T47D (cell line): Measurements from ENCODE around the gene TOR1AIP2.
"Not testable (repeated sequence)": the region's sequence is repeated elsewhere in the genome, so short reads cannot be mapped to it uniquely, and the experiment has no call there.

Experiments
- DNase-seq, 2 experiments: peaks; one replicate each; pipeline versions ENCODE4 v3.0.0 to v3.0.0-alpha.2; 2011 to 2012; ENCODE audit warnings: low read depth in 1 of 2, low spot score in 1 of 2
- JUND ChIP-seq: IDR thresholded peaks from 2 replicates; pipeline ENCODE4 v1.6.1; 2012; ENCODE audit warnings: low read depth
- in situ Hi-C: cut with HindIII; loops from 2 replicates; pipeline ENCODE4 v1.10.0; 2016; ENCODE audit warnings: low sequenced_read_pairs, low pct_unique_long_range_greater_than_20kb

TOR1AIP2 gene

DNA sequence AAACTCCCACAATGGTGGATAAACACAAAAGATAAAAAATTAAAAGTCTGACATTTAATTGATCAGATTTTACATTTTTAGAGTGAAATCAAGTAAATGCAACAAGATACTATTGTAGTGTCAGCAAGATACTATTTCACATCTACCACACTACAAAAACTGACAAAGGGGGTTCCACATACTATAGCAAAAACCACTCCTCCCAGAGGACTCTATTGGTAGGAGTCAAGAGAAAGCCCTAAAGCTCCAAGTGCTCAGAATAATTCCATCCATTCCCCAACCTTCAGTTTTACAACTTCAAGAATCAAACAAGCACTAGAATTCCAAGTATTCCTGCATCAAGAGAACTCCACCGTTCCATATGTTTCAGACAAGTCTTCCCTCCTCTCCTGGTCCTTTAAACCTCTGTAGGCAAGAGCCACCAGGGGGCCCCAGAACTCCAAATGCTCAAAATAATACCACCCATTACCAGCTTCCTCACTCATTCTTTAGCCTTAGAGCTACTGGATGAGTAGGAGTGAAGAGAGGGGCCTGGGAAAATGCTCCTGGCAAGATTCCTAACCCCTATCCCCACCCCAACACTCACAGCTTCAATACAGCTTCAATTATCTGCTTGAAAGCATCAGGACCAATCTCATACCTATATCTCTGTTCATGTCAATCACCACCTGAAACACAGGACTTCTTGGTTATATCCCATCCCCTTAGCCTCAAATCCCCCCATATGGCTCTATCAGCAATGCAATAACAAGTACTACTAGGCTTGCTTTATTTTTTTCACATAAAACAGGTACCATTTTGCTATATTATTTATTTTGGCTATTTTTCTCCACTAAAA, 9.9 kb downstream of the TOR1AIP2 start:
- TF ChIP-seq JUND: no peak
- DNase-seq: peak; percentile 30 to 83
- in situ Hi-C loops: no loop called here

DNA sequence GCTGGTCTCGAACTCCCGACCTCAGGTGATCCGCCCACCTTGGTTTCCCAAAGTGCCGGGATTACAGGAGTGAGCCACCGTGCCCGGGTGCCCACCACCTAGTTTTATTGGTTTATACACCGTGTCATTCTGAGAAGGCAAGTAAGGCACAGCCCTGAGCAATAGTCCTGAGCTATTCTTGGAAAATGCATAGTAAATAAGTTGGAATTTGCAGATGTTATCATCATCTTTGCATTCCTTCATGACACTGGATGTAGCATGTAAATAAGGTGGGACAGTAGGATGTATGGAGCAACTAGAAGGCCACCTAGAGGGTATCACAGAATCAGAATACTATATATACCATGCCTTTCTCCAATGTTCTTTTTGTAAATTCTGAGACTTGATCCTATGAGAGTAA, 11.0 kb downstream of the TOR1AIP2 start:
- TF ChIP-seq JUND: 0 out of 2 replicates have a peak, but pooled peaks have one; percentile 35
- DNase-seq: peak; percentile 35 to 85
- in situ Hi-C loops: no loop called here

DNA sequence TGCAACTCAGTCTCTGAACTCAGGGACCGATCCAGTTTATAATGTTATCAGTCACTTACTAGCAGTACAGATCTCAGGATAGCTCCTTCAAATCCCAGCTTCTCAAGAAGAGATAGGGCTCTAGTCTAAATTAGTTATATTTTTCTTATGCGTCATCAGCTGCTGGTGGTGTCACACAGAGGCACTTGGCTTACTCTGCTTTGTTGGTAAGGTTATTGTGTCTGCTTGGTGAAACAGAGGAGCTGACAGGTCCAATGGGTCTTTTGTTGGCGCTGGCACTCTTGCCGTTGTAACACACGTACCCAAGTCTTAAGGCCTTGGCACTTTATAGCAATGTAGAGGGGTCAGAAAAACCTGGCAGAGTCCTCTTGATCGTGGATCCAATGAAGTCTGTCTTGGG, 12.2 kb downstream of the TOR1AIP2 start:
- TF ChIP-seq JUND: no peak
- in situ Hi-C loops: no loop called here
- no peak for DNase-seq

DNA sequence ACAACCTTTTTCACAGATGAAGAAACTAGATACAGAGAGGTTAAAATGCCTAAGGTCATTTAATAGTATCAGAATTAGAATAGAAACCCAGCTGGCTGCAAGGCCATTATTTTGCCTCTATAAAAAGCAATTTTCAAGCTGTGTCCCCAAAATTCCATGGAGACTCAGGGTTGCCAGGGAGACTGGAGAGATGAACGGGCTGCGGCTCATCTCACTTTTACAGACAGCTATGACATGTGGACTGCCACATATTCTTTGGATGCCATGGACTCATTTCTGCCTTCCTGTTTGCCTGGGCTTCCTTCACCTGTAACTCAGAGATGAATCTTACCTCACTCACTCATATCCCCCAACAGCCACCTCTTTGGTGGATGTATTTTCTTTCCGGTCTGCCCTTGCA, 17.0 kb downstream of the TOR1AIP2 start:
- DNase-seq: no peak
- in situ Hi-C loops: no loop called here
- no peak for TF ChIP-seq JUND

DNA sequence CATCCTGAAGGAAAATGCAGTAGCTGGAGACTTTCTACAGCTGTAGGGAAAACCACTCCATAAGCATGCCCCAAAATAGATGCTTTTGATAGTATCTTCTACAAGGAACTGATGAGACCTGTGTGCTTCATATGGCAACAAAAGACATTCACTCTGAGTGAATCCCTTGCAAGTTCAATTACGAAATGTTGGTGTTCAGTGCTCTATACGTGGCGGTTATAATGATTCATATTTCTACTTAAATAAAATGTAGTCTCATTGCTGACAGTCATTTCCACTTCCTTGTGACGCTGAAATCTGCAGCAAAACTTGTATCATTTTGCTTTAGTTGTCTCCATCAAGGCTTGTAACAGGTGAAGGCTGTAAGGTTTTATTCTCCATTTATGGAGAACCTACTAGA, 20.6 kb downstream of the TOR1AIP2 start:
- in situ Hi-C loops: no loop called here
- DNase-seq: no peak
- TF ChIP-seq JUND: no peak

DNA sequence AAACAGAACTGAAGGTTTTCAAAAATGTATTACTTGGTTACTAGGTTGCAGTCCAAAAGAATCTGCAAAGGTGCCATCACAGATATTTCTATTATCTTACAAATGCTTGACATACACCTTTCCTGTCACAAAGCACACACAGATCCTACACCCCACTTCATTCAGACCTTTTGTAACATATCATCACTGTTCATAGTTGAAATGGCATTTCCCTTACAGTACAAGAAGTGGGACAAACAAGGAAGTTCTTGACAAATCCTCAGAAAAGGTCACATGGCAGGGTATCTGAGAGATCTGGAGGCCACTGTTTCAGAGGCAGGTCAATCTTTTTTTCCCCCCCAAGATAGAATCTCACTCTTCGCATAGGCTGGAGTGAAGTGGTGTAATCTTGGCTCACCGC, 21.3 kb downstream of the TOR1AIP2 start:
- DNase-seq: no peak
- in situ Hi-C loops: no loop called here
- TF ChIP-seq JUND: no peak

DNA sequence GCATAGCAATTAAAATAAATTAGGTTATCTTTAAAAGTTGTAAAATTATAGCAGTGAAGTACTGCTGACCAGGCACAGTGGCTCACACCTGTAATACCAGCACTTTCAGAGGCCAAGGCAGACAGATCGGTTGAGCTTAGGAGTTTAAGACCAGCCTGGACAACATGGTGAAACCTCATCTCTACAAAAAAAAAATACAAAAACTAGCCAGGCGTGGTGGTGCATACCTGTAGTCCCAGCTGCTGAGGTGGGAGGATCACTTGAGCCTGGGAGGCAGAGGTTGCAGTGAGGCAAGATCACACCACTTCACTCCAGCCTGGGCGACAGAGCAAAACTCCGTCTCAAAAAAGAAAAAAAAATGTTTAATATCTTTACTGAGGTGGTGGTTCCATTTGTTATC, 21.8 kb downstream of the TOR1AIP2 start:
- in situ Hi-C loops, DNase-seq: not testable (repeated sequence)

DNA sequence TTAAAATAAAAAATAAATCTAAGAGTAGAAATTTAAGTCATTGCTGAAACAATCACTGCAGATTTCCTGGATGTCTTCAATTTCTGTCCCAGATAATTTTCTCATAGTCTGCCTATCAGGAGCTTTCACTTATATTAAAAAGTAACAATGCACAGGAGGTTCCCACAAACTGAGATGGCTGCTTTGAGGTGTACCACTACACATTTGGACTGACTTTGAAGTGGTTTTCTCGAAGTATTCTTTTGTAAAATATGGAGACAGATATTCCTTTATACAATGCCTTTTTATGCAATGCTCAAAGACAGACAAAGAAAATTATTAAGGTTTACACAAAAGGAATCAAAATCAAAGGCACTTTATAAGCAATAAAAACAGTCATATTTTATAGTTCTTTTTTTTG, 24.5 kb downstream of the TOR1AIP2 start:
- DNase-seq: no peak
- TF ChIP-seq JUND: no peak
- in situ Hi-C loops: no loop called here

DNA sequence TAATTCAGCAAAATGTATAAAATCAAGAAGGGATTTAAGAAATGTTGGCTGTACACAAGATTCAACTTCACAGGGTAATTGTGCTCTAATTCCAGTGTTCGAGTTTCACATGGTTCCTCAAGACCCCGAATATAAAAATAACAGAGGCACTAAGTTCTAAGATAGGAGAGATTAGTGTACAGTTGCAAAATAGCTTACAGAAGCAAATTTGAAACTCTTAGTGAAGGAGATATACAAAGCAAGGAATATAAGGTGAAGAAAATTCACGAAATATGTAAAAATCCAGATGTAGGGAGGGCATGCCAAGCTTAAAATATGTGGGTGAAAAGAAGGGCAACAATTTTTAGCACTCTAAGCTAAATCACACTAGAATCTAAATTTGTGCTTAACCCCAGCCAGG, 29.4 kb downstream of the TOR1AIP2 start:
- TF ChIP-seq JUND: no peak
- in situ Hi-C loops: no loop called here
- DNase-seq: no peak

DNA sequence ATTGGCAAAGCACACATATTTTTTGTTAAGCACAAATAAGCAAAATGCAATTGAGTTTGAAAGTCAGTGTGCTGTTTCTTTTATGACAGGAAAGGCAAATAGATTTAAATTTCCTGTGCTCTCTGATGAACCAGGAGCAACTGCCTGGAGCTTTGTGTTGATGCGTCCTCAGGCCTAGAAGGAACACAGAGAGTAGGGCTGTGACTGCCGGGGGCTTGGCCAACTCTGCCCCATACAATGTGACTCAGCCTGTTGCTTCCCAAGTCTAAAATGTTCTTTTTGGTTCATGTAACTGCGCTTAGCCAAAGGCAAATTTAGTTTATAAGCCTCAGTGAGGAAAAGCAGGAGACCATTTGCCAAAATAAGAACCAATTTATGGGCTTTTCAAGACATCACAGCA, 37.5 kb downstream of the TOR1AIP2 start:
- in situ Hi-C loops: no loop called here
- DNase-seq: no peak
- no peak for TF ChIP-seq JUND

DNA sequence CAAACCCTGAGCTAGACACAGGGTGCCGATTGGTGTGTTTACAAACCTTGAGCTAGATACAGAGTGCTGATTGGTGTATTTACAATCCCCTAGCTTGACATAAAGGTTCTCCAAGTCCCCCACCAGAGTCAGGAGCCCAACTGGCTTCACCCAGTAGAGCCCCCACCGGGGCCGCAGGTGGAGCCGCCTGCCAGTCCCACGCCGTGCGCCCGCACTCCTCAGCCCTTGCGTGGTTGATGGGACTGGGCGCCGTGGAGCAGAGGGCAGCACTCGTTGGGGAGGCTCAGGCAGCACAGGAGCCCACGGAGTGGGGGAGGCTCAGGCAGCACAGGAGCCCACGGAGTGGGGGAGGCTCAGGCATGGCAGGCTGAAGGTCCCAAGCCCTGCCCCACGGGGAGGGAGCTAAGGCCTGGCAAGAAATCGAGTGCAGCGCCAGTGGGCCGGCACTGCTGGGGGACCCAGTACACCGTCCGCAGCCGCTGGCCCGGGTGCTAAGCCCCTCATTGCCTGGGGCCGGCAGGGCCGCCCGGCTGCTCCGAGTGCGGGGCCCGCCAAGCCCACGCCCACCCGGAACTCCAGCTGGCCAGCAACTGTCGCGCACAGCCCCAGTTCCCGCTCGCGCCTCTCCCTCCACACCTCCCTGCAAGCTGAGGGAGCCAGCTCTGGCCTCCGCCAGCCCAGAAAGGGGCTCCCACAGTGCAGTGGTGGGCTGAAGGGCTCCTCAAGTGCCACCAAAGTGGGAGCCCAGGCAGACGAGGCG, 40.7 kb downstream of the TOR1AIP2 start:
- in situ Hi-C loops, DNase-seq: not testable (repeated sequence)

DNA sequence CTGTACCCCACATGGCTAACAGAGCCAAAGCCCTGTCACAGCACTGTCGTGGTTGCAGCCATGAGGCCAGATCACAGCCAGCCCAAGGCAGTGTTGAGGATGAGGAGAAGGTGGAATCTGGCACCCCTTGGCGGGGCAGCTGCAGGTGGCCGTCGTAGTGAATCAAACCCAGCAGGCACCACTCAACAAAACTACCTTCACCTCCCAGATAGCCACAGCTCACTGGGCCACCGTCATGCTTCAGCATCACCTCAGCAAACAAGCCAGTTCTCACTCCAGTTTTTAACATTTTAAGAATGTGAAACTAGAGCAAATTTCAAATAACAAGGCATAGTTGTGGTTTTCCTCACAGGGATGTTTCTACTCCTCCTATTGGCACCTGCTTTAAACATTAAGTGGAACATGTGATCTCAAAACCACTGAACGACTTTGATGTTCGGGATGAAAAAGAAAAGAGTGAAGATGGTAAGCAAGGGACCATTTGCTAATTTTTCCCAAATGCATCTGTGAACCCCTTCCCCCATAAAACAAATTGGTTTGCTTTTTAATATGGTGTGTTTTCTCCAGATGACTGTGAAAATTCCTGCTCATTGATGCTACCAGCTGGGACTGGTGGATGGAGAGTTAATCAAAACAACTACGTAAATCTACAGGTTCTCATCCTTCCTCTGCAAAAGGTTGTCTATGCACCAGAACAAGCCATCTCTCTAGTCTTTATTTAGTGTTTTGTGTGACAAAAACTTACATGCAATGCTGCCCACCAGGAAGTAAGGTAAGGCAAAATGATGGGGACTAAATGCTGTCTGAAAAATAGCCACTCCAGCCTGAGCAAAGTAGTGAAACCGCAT, 45.5 kb downstream of the TOR1AIP2 start:
- TF ChIP-seq JUND: no peak
- in situ Hi-C loops: no loop called here
- DNase-seq: no peak

DNA sequence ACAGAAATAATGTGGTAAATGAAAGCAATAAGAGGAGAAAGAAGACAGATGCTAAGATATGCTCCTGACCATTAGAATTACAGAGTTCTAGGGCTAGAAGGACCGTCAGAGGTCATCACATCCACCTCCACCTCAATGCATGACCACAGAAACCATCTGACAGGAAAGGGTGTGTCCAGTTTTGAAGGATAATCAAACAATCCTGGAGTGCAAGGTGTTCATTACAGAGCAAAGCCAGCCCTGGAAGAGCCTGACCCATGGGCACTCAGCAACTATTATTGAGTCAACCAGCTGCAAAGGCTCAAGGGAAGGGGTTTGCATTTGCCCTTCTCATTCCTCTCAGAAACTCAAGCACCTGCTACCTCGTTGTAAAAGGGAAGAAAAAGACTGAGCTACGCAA, 46.4 kb downstream of the TOR1AIP2 start:
- no peak for DNase-seq
- in situ Hi-C loops: no loop called here
- TF ChIP-seq JUND: no peak
